ENCODE data around the gene ARPC5.
"Not testable (repeated sequence)": the region's sequence is repeated elsewhere in the genome, so short reads cannot be mapped to it uniquely, and the experiment has no call there.

Gene ARPC5

GRCh38 chr1:183634429-183635065 is 1.0 kb downstream of the ARPC5 start:
- H3K27ac ChIP-seq = peak overlapping the region; percentile 84
- peak overlapping the region; percentile 91 for H3K9ac ChIP-seq
- H3K4me1 ChIP-seq = peaks cover 39% of the 10 kb centered on the region
- peak overlapping the region; percentile 95 for H3K4me3 ChIP-seq
- peaks cover 19% of the 10 kb centered on the region for H3K36me3 ChIP-seq
- H4K20me1 ChIP-seq = peaks cover 46% of the 10 kb centered on the region
- no peaks in the 10 kb centered on the region for H3K9me3 ChIP-seq
- no peaks in the 10 kb centered on the region for H3K27me3 ChIP-seq
- TF ChIP-seq Cebpa-rat (IDR thresholded peaks at IDR 0.05) = no peak
- H3K4me2 ChIP-seq = peak overlapping the region; percentile 91

- H3K4me1 ChIP-seq = peaks cover 39% of the 10 kb centered on the region
- TF ChIP-seq Cebpa-rat (IDR thresholded peaks at IDR 0.05) = no peak
These were observed 1.8 kb downstream of the ARPC5 start for GRCh38 chr1:183633676-183634343.

GRCh38 chr1:183632964-183633363 is 2.6 kb downstream of the ARPC5 start:
- Histone ChIP-seq H3K27me3 (no peaks in the 10 kb centered on the region), H4K20me1 (peaks cover 51% of the 10 kb centered on the region), H3K36me3 (peaks cover 35% of the 10 kb centered on the region), H3K27ac (no peak overlapping the region), H3K9ac (peak overlapping the region; percentile 43; the same call in 1 of the 2 replicates), H3K9me3 (no peaks in the 10 kb centered on the region), H3K4me1 (peaks cover 39% of the 10 kb centered on the region), H3K4me2 (peak overlapping the region; percentile 91), H3K4me3 (peak overlapping the region; percentile 95; the same call in 1 of the 2 replicates)
- TF ChIP-seq Cebpa-rat (IDR thresholded peaks at IDR 0.05) = no peak

More at GRCh38 chr1:183633676-183634343, 1.8 kb downstream of the ARPC5 start:
- H3K4me3 ChIP-seq = peak overlapping the region; percentile 95
- H3K4me2 ChIP-seq = peak overlapping the region; percentile 91
- peaks cover 26% of the 10 kb centered on the region for H3K36me3 ChIP-seq
- H3K9ac ChIP-seq = peak overlapping the region; percentile 91; the same call in 1 of the 2 replicates
- peaks cover 46% of the 10 kb centered on the region for H4K20me1 ChIP-seq
- no peak overlapping the region; the same call in 1 of the 2 replicates for H3K27ac ChIP-seq
- H3K27me3 ChIP-seq = no peaks in the 10 kb centered on the region
- H3K9me3 ChIP-seq = no peaks in the 10 kb centered on the region

- Histone ChIP-seq H3K4me3 (no peak overlapping the region), H3K27ac (no peak overlapping the region)
These were observed 3.5 kb downstream of the ARPC5 start for GRCh38 chr1:183632114-183632513.

GRCh38 chr1:183630748-183631147 is 4.8 kb downstream of the ARPC5 start:
- H3K4me3 ChIP-seq = no peak overlapping the region
- no peak overlapping the region for H3K9ac ChIP-seq
- H3K4me1 ChIP-seq = peaks cover 28% of the 10 kb centered on the region
- H3K36me3 ChIP-seq = peaks cover 51% of the 10 kb centered on the region
- H4K20me1 ChIP-seq = peaks cover 55% of the 10 kb centered on the region
- no peaks in the 10 kb centered on the region for H3K27me3 ChIP-seq
- TF ChIP-seq Cebpa-rat (IDR thresholded peaks at IDR 0.05) = no peak
- H3K27ac ChIP-seq = no peak overlapping the region
- H3K9me3 ChIP-seq = no peaks in the 10 kb centered on the region
- no peak overlapping the region for H3K4me2 ChIP-seq

More at GRCh38 chr1:183632114-183632513, 3.5 kb downstream of the ARPC5 start:
- TF ChIP-seq Cebpa-rat (IDR thresholded peaks at IDR 0.05) = no peak
- Histone ChIP-seq H3K4me2 (peak overlapping the region; percentile 91), H3K36me3 (peaks cover 43% of the 10 kb centered on the region), H3K9ac (no peak overlapping the region), H3K27me3 (no peaks in the 10 kb centered on the region), H3K9me3 (no peaks in the 10 kb centered on the region), H3K4me1 (peaks cover 39% of the 10 kb centered on the region), H4K20me1 (peaks cover 55% of the 10 kb centered on the region)

- Histone ChIP-seq H3K9ac (no peak overlapping the region), H3K4me2 (no peak overlapping the region), H3K4me1 (peaks cover 19% of the 10 kb centered on the region), H3K36me3 (peaks cover 63% of the 10 kb centered on the region), H3K27ac (no peak overlapping the region), H4K20me1 (peaks cover 40% of the 10 kb centered on the region), H3K9me3 (no peaks in the 10 kb centered on the region), H3K4me3 (no peak overlapping the region), H3K27me3 (no peaks in the 10 kb centered on the region)
- TF ChIP-seq Cebpa-rat (IDR thresholded peaks at IDR 0.05) = no peak
These were observed 7.0 kb downstream of the ARPC5 start for GRCh38 chr1:183628537-183628936.

GRCh38 chr1:183626236-183626635 is 9.3 kb downstream of the ARPC5 start:
- H3K4me3 ChIP-seq, H3K4me2 ChIP-seq, H3K9me3 ChIP-seq, H3K27ac ChIP-seq, H3K27me3 ChIP-seq, H3K9ac ChIP-seq, H3K4me1 ChIP-seq: not testable (repeated sequence)
- Histone ChIP-seq H4K20me1 (peaks cover 17% of the 10 kb centered on the region; the same call in 1 of the 2 replicates), H3K36me3 (peaks cover 61% of the 10 kb centered on the region)

GRCh38 chr1:183622884-183623785 is 12.4 kb downstream of the ARPC5 start:
- H3K4me1 ChIP-seq = no peaks in the 10 kb centered on the region
- H3K4me2 ChIP-seq = no peak overlapping the region
- no peaks in the 10 kb centered on the region for H3K27me3 ChIP-seq
- H4K20me1 ChIP-seq = 0 out of 2 replicates have a peak, but pooled peaks cover 4% of the 10 kb centered on the region
- TF ChIP-seq Cebpa-rat (IDR thresholded peaks at IDR 0.05) = no peak
- peaks cover 30% of the 10 kb centered on the region for H3K36me3 ChIP-seq
- no peak overlapping the region for H3K9ac ChIP-seq
- H3K27ac ChIP-seq = no peak overlapping the region
- H3K4me3 ChIP-seq = no peak overlapping the region
- H3K9me3 ChIP-seq = no peaks in the 10 kb centered on the region

GRCh38 chr1:183622013-183622412 is 13.6 kb downstream of the ARPC5 start:
- H3K9me3 ChIP-seq = no peaks in the 10 kb centered on the region
- H3K9ac ChIP-seq = no peak overlapping the region
- H3K4me2 ChIP-seq = no peak overlapping the region
- H4K20me1 ChIP-seq = no peaks in the 10 kb centered on the region
- no peak overlapping the region for H3K4me3 ChIP-seq
- H3K27me3 ChIP-seq = no peaks in the 10 kb centered on the region
- peaks cover 19% of the 10 kb centered on the region for H3K36me3 ChIP-seq
- H3K27ac ChIP-seq = no peak overlapping the region
- no peak for TF ChIP-seq Cebpa-rat (IDR thresholded peaks at IDR 0.05)
- H3K4me1 ChIP-seq = no peaks in the 10 kb centered on the region
